H1 (cell line): Measurements from ENCODE around the gene PCDHGA1. TPM values are rescaled to one million over a fixed set of nuclear protein-coding genes. Genes with fewer than 3 reads are reported as not detected.

Experiments used
- FOSL1 ChIP-seq: IDR thresholded peaks from 2 replicates; pipeline ENCODE4 v1.6.1; 2011; ENCODE audit warnings: mild to moderate bottlenecking, low read depth, low read length, moderate library complexity; ENCODE audit not compliant: insufficient read depth
- RNF2 ChIP-seq: fragments of 200-900, 300-1000 bp; sonication (generic); IDR thresholded peaks from 2 replicates; pipeline ENCODE4 v1.7.1; 2016; ENCODE audit warnings: borderline replicate concordance, low read depth, mild to moderate bottlenecking, antibody characterized with exemption, low read length; ENCODE audit not compliant: poor library complexity, severe bottlenecking; ENCODE audit errors: missing control alignments
- SP1 ChIP-seq: IDR thresholded peaks from 2 replicates; pipeline ENCODE4 v1.6.1; 2011; ENCODE audit warnings: low read depth, low read length
- polyA plus RNA-seq, 7 experiments: library from polyadenylated mRNA; depleted of rRNA in 3 of 7; stranded (reverse) in 5 of 7; unstranded in 2 of 7; fragments of >200 nt in 5 of 7; fragments of 200-250 nt in 2 of 7; gene quantifications; 1 replicate in 5 of 7; 2 replicates in 1 of 7; 4 replicates in 1 of 7; pipeline versions ENCODE4 v1.2.1 to v1.2.3, GENCODE V29; 2011 to 2013; ENCODE audit warnings: missing spikeins in 2 of 7, mixed read lengths in 2 of 7
- total RNA-seq: library from RNA; stranded (reverse); fragmentation: NEBNext Ultra II Directional; extraction: Animal tissue kit (Norgen Biotek cat#: 25700); gene quantifications from 2 replicates; pipeline ENCODE4 v1.2.1, GENCODE V29; 2021
- TF ChIP-seq, protein P1 (sequence below), 3 experiments: IDR thresholded peaks; 1 replicate in 2 of 3; 2 replicates in 1 of 3; pipeline versions ENCODE4 v1.5.1 to v1.6.1; 2011; ENCODE audit warnings: low read length in 3 of 3, mild to moderate bottlenecking in 3 of 3, inconsistent platforms in 2 of 3, low read depth in 1 of 3, moderate library complexity in 1 of 3; ENCODE audit not compliant: insufficient read depth in 1 of 3; ENCODE audit errors: control extremely low read depth in 1 of 3
- TF ChIP-seq, protein P2 (sequence below): IDR thresholded peaks from 2 replicates; pipeline ENCODE4 v1.6.1; 2011; ENCODE audit warnings: low read length, improper control_type of control experiment

Gene PCDHGA1
- total and polyA plus RNA-seq, 2 of the 8 experiments (the other 6 are each of a cell fraction or from before 2014, with no cell fraction given), result 0.57 to 0.89 TPM

DNA sequence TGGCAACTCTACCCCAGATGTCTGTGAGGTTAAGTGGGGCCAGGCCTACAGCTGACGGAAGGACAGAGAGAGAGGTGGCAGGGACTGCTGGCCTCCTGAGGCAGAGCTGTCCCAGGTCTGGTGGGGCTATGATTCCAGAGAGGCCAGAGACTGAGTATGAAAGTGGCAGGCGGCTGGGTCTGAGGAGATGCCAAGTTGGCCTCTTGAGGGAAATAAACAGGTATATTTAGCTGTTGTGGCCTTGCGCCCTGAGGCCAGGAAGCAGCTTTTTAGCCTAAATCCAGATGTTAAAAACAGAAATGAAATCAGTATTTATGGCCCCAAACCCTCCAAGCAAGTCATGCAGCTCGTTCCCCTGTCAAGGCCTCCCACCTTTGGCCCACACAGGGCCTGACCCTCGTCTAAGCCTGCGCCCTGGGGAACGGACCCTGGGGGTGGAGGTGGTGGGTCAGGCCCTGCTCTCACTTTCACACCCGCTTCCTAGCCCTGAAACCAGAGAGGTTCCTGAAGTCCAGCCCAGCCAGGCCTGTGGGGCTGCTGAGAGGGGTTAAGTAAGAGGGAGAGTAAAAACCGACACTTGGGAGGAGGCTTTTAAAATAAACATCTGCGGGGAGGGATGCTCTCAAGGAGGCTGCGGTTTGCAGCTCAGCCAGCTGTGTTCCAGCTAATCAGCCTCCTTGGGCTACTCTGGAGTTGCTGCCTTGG is 177.2 kb downstream of the PCDHGA1 start (continued):
- TF ChIP-seq FOSL1, result no peak
- TF ChIP-seq, protein P1, sequence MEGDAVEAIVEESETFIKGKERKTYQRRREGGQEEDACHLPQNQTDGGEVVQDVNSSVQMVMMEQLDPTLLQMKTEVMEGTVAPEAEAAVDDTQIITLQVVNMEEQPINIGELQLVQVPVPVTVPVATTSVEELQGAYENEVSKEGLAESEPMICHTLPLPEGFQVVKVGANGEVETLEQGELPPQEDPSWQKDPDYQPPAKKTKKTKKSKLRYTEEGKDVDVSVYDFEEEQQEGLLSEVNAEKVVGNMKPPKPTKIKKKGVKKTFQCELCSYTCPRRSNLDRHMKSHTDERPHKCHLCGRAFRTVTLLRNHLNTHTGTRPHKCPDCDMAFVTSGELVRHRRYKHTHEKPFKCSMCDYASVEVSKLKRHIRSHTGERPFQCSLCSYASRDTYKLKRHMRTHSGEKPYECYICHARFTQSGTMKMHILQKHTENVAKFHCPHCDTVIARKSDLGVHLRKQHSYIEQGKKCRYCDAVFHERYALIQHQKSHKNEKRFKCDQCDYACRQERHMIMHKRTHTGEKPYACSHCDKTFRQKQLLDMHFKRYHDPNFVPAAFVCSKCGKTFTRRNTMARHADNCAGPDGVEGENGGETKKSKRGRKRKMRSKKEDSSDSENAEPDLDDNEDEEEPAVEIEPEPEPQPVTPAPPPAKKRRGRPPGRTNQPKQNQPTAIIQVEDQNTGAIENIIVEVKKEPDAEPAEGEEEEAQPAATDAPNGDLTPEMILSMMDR (IDR thresholded peaks at IDR 0.05; ENCODE audit: control extremely low read depth in 1 of 3, insufficient read depth in 1 of 3, low read depth in 1 of 3, low read length in 3 of 3), result no peak
- TF ChIP-seq RNF2, result no peak
- no peak for TF ChIP-seq SP1
- TF ChIP-seq, protein P2, sequence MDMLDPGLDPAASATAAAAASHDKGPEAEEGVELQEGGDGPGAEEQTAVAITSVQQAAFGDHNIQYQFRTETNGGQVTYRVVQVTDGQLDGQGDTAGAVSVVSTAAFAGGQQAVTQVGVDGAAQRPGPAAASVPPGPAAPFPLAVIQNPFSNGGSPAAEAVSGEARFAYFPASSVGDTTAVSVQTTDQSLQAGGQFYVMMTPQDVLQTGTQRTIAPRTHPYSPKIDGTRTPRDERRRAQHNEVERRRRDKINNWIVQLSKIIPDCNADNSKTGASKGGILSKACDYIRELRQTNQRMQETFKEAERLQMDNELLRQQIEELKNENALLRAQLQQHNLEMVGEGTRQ, result no peak
